HEK293 (cell line): ENCODE results near the gene MAN2A2.

Experiments used
- AEBP2 ChIP-seq: fragments of 450-650 bp; formaldehyde crosslinking; IDR thresholded peaks from 2 replicates; pipeline ENCODE4 v1.5.1; 2016; ENCODE audit warnings: missing biosample characterization, missing genetic modification characterization, borderline replicate concordance
- IKZF3 ChIP-seq: fragments of 450-650 bp; IDR thresholded peaks from 2 replicates; pipeline ENCODE4 v1.5.0; 2018; ENCODE audit warnings: missing biosample characterization, mild to moderate bottlenecking, missing genetic modification characterization, moderate library complexity
- INSM2 ChIP-seq: fragments of 450-650 bp; formaldehyde crosslinking; IDR thresholded peaks from 2 replicates; pipeline ENCODE4 v1.5.1; 2016; ENCODE audit warnings: missing biosample characterization, missing genetic modification characterization
- KLF8 ChIP-seq: fragments of 450-650 bp; formaldehyde crosslinking; IDR thresholded peaks from 2 replicates; pipeline ENCODE4 v1.5.1; 2016; ENCODE audit warnings: missing biosample characterization, missing genetic modification characterization
- SP2 ChIP-seq: fragments of 450-650 bp; formaldehyde crosslinking; IDR thresholded peaks from 2 replicates; pipeline ENCODE4 v1.5.1; 2016; ENCODE audit warnings: missing biosample characterization, missing genetic modification characterization
- TRIM28 ChIP-seq: IDR thresholded peaks from 2 replicates; pipeline ENCODE4 v1.6.1; 2011; ENCODE audit warnings: low read length, control low read depth, borderline replicate concordance
- ZBTB20 ChIP-seq: fragments of 450-650 bp; formaldehyde crosslinking; IDR thresholded peaks from 2 replicates; pipeline ENCODE4 v1.5.1; 2016; ENCODE audit warnings: missing biosample characterization, missing genetic modification characterization
- ZFP37 ChIP-seq: fragments of 450-650 bp; formaldehyde crosslinking; IDR thresholded peaks from 2 replicates; pipeline ENCODE4 v1.5.1; 2016; ENCODE audit warnings: missing biosample characterization, missing genetic modification characterization
- ZNF140 ChIP-seq: fragments of 450-650 bp; formaldehyde crosslinking; IDR thresholded peaks from 2 replicates; pipeline ENCODE4 v1.5.1; 2016; ENCODE audit warnings: missing biosample characterization, missing genetic modification characterization
- ZNF174 ChIP-seq: fragments of 450-650 bp; formaldehyde crosslinking; IDR thresholded peaks from 2 replicates; pipeline ENCODE4 v1.5.0; 2017; ENCODE audit warnings: missing biosample characterization, mild to moderate bottlenecking, missing genetic modification characterization
- ZNF324 ChIP-seq: fragments of 450-650 bp; formaldehyde crosslinking; IDR thresholded peaks from 2 replicates; pipeline ENCODE4 v1.5.1; 2016; ENCODE audit warnings: missing biosample characterization, missing genetic modification characterization
- ZNF366 ChIP-seq: fragments of 450-650 bp; formaldehyde crosslinking; conservative IDR thresholded peaks from 2 replicates; pipeline ENCODE4 v1.5.1; 2016; ENCODE audit warnings: missing biosample characterization, missing genetic modification characterization
- ZNF449 ChIP-seq: fragments of 450-650 bp; formaldehyde crosslinking; IDR thresholded peaks from 2 replicates; pipeline ENCODE4 v1.5.1; 2017; ENCODE audit warnings: missing biosample characterization, mild to moderate bottlenecking, missing genetic modification characterization, moderate library complexity
- ZNF501 ChIP-seq: fragments of 450-650 bp; formaldehyde crosslinking; IDR thresholded peaks from 2 replicates; pipeline ENCODE4 v1.5.1; 2016; ENCODE audit warnings: missing biosample characterization, missing genetic modification characterization
- ZNF596 ChIP-seq: fragments of 450-650 bp; IDR thresholded peaks from 2 replicates; pipeline ENCODE4 v1.5.0; 2018; ENCODE audit warnings: missing biosample characterization, mild to moderate bottlenecking, missing genetic modification characterization, moderate library complexity
- ZNF654 ChIP-seq: fragments of 450-650 bp; formaldehyde crosslinking; IDR thresholded peaks from 2 replicates; pipeline ENCODE4 v1.5.1; 2016; ENCODE audit warnings: low read depth, missing biosample characterization, missing genetic modification characterization
- ZNF660 ChIP-seq: fragments of 450-650 bp; IDR thresholded peaks from 2 replicates; pipeline ENCODE4 v1.5.1; 2018; ENCODE audit warnings: missing biosample characterization, mild to moderate bottlenecking, missing genetic modification characterization
- ZNF677 ChIP-seq: fragments of 450-650 bp; IDR thresholded peaks from 2 replicates; pipeline ENCODE4 v1.5.0; 2018; ENCODE audit warnings: missing biosample characterization, mild to moderate bottlenecking, missing genetic modification characterization, moderate library complexity
- ZNF776 ChIP-seq: fragments of 450-650 bp; formaldehyde crosslinking; IDR thresholded peaks from 2 replicates; pipeline ENCODE4 v1.5.0; 2017; ENCODE audit warnings: missing biosample characterization, missing genetic modification characterization, borderline replicate concordance
- ZNF791 ChIP-seq: fragments of 450-650 bp; formaldehyde crosslinking; IDR thresholded peaks from 2 replicates; pipeline ENCODE4 v1.5.1; 2016; ENCODE audit warnings: missing biosample characterization, missing genetic modification characterization
- ZSCAN18 ChIP-seq: fragments of 450-650 bp; formaldehyde crosslinking; IDR thresholded peaks from 2 replicates; pipeline ENCODE4 v1.5.1; 2016; ENCODE audit warnings: missing biosample characterization, missing genetic modification characterization
- TF ChIP-seq, protein P1 (sequence below): fragments of 450-650 bp; formaldehyde crosslinking; IDR thresholded peaks from 2 replicates; pipeline ENCODE4 v1.5.1; 2016; ENCODE audit warnings: missing biosample characterization, missing genetic modification characterization
- TF ChIP-seq, protein P2 (sequence below): fragments of 450-650 bp; formaldehyde crosslinking; IDR thresholded peaks from 2 replicates; pipeline ENCODE4 v1.5.1; 2016; ENCODE audit warnings: missing biosample characterization, missing genetic modification characterization
- TF ChIP-seq, protein P3 (sequence below): fragments of 450-650 bp; formaldehyde crosslinking; IDR thresholded peaks from 2 replicates; pipeline ENCODE4; 2016; ENCODE audit warnings: missing biosample characterization, missing genetic modification characterization
- TF ChIP-seq, protein P4 (sequence below): fragments of 450-650 bp; formaldehyde crosslinking; IDR thresholded peaks from 2 replicates; pipeline ENCODE4 v1.5.1; 2016; ENCODE audit warnings: missing biosample characterization, missing genetic modification characterization, low read depth

Gene MAN2A2

DNA sequence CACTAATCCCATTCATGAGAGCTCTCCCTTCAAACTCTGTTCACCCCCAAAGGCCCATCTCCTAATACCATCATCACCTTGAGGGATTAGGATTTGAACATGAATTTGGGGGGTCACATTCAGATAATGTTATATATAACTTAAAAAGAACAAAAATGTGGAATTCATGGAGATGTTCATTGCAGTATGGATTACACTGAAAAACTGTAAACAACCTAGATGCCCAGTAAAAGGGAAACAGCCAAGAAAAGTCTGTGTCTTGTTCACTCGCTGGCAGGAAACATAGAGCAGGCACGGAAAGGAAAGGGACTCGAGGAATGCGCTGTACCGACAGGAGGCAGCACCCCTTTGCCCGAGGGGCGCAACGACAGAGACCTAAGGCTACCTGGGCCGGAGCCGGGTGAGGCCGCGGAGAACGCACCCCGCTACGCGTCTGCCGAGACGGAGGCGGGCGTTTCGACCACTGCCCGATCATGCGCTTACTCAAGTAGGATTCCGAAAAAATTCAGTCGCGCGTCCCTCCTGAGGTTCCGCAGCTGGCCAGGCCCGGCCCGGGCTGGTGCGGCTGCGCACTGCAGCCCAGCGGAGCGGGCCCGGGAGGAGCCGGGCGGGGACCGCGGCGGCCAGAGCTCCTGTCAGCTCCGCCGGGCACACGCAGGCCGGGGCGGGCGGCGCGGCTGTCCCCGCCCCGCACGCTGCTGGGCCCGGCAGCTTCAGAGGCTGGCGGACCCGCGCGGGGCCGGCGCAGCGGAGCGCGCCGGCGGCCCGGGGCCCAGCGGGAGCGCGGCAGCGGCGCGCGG, 862 bp upstream of the MAN2A2 start (continued):
- TF ChIP-seq, protein P1, sequence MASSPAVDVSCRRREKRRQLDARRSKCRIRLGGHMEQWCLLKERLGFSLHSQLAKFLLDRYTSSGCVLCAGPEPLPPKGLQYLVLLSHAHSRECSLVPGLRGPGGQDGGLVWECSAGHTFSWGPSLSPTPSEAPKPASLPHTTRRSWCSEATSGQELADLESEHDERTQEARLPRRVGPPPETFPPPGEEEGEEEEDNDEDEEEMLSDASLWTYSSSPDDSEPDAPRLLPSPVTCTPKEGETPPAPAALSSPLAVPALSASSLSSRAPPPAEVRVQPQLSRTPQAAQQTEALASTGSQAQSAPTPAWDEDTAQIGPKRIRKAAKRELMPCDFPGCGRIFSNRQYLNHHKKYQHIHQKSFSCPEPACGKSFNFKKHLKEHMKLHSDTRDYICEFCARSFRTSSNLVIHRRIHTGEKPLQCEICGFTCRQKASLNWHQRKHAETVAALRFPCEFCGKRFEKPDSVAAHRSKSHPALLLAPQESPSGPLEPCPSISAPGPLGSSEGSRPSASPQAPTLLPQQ (tag by site-specific recombination), result peak; percentile 61; the same call in 1 of the 2 replicates
- TF ChIP-seq ZNF654, result no peak
- no peak for TF ChIP-seq ZNF677 (tag by site-specific recombination)
- TF ChIP-seq, protein P2, sequence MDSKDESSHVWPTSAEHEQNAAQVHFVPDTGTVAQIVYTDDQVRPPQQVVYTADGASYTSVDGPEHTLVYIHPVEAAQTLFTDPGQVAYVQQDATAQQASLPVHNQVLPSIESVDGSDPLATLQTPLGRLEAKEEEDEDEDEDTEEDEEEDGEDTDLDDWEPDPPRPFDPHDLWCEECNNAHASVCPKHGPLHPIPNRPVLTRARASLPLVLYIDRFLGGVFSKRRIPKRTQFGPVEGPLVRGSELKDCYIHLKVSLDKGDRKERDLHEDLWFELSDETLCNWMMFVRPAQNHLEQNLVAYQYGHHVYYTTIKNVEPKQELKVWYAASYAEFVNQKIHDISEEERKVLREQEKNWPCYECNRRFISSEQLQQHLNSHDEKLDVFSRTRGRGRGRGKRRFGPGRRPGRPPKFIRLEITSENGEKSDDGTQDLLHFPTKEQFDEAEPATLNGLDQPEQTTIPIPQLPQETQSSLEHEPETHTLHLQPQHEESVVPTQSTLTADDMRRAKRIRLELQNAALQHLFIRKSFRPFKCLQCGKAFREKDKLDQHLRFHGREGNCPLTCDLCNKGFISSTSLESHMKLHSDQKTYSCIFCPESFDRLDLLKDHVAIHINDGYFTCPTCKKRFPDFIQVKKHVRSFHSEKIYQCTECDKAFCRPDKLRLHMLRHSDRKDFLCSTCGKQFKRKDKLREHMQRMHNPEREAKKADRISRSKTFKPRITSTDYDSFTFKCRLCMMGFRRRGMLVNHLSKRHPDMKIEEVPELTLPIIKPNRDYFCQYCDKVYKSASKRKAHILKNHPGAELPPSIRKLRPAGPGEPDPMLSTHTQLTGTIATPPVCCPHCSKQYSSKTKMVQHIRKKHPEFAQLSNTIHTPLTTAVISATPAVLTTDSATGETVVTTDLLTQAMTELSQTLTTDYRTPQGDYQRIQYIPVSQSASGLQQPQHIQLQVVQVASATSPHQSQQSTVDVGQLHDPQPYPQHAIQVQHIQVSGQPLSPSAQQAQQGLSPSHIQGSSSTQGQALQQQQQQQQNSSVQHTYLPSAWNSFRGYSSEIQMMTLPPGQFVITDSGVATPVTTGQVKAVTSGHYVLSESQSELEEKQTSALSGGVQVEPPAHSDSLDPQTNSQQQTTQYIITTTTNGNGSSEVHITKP, result peak; percentile 85
- TF ChIP-seq KLF8 (tag by site-specific recombination), result peak; percentile 78
- no peak for TF ChIP-seq ZNF776 (tag by site-specific recombination)
- TF ChIP-seq ZNF596 (tag by site-specific recombination), result no peak
- TF ChIP-seq, protein P3, sequence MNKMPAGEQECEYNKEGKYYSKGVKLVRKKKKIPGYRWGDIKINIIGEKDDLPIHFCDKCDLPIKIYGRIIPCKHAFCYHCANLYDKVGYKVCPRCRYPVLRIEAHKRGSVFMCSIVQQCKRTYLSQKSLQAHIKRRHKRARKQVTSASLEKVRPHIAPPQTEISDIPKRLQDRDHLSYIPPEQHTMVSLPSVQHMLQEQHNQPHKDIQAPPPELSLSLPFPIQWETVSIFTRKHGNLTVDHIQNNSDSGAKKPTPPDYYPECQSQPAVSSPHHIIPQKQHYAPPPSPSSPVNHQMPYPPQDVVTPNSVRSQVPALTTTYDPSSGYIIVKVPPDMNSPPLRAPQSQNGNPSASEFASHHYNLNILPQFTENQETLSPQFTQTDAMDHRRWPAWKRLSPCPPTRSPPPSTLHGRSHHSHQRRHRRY (tag by site-specific recombination), result no peak
- TF ChIP-seq ZNF791, result no peak
- peak; percentile 40 for TF ChIP-seq SP2 (tag by site-specific recombination)
- 0 out of 2 replicates have a peak, but pooled peaks have one; percentile 29 for TF ChIP-seq TRIM28
- TF ChIP-seq ZNF449, result 0 out of 2 replicates have a peak, but pooled peaks have one; percentile 2
- peak; percentile 85 for TF ChIP-seq ZNF501
- no peak for TF ChIP-seq ZNF174
- peak; percentile 73 for TF ChIP-seq ZNF660 (tag by site-specific recombination)
- no peak for TF ChIP-seq ZSCAN18
- TF ChIP-seq ZNF324 (tag by site-specific recombination), result peak; percentile 55; the same call in 1 of the 2 replicates
- TF ChIP-seq ZNF140 (tag by site-specific recombination), result no peak
- TF ChIP-seq, protein P4, sequence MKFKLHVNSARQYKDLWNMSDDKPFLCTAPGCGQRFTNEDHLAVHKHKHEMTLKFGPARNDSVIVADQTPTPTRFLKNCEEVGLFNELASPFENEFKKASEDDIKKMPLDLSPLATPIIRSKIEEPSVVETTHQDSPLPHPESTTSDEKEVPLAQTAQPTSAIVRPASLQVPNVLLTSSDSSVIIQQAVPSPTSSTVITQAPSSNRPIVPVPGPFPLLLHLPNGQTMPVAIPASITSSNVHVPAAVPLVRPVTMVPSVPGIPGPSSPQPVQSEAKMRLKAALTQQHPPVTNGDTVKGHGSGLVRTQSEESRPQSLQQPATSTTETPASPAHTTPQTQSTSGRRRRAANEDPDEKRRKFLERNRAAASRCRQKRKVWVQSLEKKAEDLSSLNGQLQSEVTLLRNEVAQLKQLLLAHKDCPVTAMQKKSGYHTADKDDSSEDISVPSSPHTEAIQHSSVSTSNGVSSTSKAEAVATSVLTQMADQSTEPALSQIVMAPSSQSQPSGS (tag by site-specific recombination), result no peak
- peak; percentile 89 for TF ChIP-seq ZBTB20
- TF ChIP-seq ZFP37 (tag by site-specific recombination), result peak; percentile 88
- no peak for TF ChIP-seq IKZF3 (tag by site-specific recombination)
- TF ChIP-seq AEBP2 (tag by site-specific recombination), result no peak
- TF ChIP-seq ZNF366 (tag by site-specific recombination), result peak; percentile 56
- peak; percentile 81 for TF ChIP-seq INSM2
